Posterior vena cava (tissue), 2 donors: Measurements from ENCODE around the gene SLC25A38. TPM values are rescaled to one million over a fixed set of nuclear protein-coding genes. Genes with fewer than 3 reads are reported as not detected.

Experiments used
- DNase-seq: peaks from one replicate; pipeline ENCODE4 v3.0.0-alpha.2; 2020; ENCODE audit warnings: low spot score
- intact Hi-C, 2 donors: fragments of 100-400 bp; cut with DNase I; formaldehyde crosslinking; loops; one replicate each; pipeline versions ENCODE4 v1.14.1 to v1.14.2; 2022 to 2023
- total RNA-seq, 2 donors: library from RNA; stranded (reverse); fragmentation: NEBNext Ultra II Directional; extraction: Animal tissue kit (Norgen Biotek cat#: 25700); gene quantifications; one replicate each; pipeline ENCODE4 v1.2.1, GENCODE V29; 2021
- donor health status: DM: yes; HTN: yes; CAD: no.
- donor health status: DM: yes; HTN: yes; CAD: no.

Gene SLC25A38
- total RNA-seq, 2 donors from 2014 or later, result 14.3 to 14.9 TPM

GRCh38 chr3:39420543-39420942 is 37.4 kb downstream of the SLC25A38 start:
- no peak for DNase-seq
- intact Hi-C loops, result no loop called here

- intact Hi-C loops, result no loop called here
- no peak for DNase-seq
Observed at GRCh38 chr3:39423436-39423970, 40.3 kb downstream of the SLC25A38 start.

GRCh38 chr3:39426312-39426711 is 43.1 kb downstream of the SLC25A38 start:
- intact Hi-C loops, result no loop called here
- no peak for DNase-seq

- DNase-seq, result no peak
- intact Hi-C loops, result no loop called here
Observed at GRCh38 chr3:39427506-39427905, 44.3 kb downstream of the SLC25A38 start.

- no peak for DNase-seq
- intact Hi-C loops, result no loop called here
Observed at GRCh38 chr3:39428745-39429201, 45.6 kb downstream of the SLC25A38 start.

- DNase-seq, result no peak
- intact Hi-C loops, result no loop called here
Observed at GRCh38 chr3:39429466-39429865, 46.3 kb downstream of the SLC25A38 start.

- no peak for DNase-seq
- intact Hi-C loops, result no loop called here
Observed at GRCh38 chr3:39432342-39432741, 49.2 kb downstream of the SLC25A38 start.

- DNase-seq, result no peak
- intact Hi-C loops, result no loop called here
Observed at GRCh38 chr3:39433642-39434041, 50.5 kb downstream of the SLC25A38 start.

GRCh38 chr3:39434574-39434973 is 51.4 kb downstream of the SLC25A38 start:
- intact Hi-C loops, result no loop called here
- DNase-seq, result no peak

GRCh38 chr3:39435006-39435748 is 52.0 kb downstream of the SLC25A38 start:
- no peak for DNase-seq
- intact Hi-C loops, result no loop called here

- DNase-seq, result no peak
- intact Hi-C loops, result no loop called here
Observed at GRCh38 chr3:39438880-39439279, 55.7 kb downstream of the SLC25A38 start.

GRCh38 chr3:39440316-39440715 is 57.1 kb downstream of the SLC25A38 start:
- intact Hi-C loops, result no loop called here
- DNase-seq, result no peak

- intact Hi-C loops, result no loop called here
Observed at GRCh38 chr3:39443530-39443929, 60.4 kb downstream of the SLC25A38 start.

GRCh38 chr3:39445927-39446326 is 62.8 kb downstream of the SLC25A38 start:
- intact Hi-C loops, result no loop called here
- no peak for DNase-seq

More at GRCh38 chr3:39443530-39443929, 60.4 kb downstream of the SLC25A38 start:
- DNase-seq, result no peak

GRCh38 chr3:39446444-39446843 is 63.3 kb downstream of the SLC25A38 start:
- intact Hi-C loops, result no loop called here
- DNase-seq, result no peak

Other genes with a start within 250 kb of the SLC25A38 start
- 10 to 100 TPM; 23.5 to 61.4 TPM for gene CSRNP1, start 229.8 kb upstream of the SLC25A38 start, total RNA-seq
- 1 to 10 TPM in 1 of 2 donors, under 1 TPM in 1; 0.23 to 7.1 TPM for gene XIRP1, start 190.8 kb upstream of the SLC25A38 start, total RNA-seq
- 1 to 10 TPM in 1 of 2 donors, under 1 TPM in 1; 0.52 to 1.9 TPM for gene CX3CR1, start 103.3 kb upstream of the SLC25A38 start, total RNA-seq
- not detected for gene CCR8, start 53.7 kb upstream of the SLC25A38 start, total RNA-seq
- 100 to 1,000 TPM; 674 to 783 TPM for gene RPSA, start 23.4 kb downstream of the SLC25A38 start, total RNA-seq
- under 1 TPM in 1 of 2 donors, not detected in 1; 0.19 TPM for gene MOBP, start 84.3 kb downstream of the SLC25A38 start, total RNA-seq